Cardiac muscle cell (in vitro differentiated cells and primary cell): Measurements from ENCODE around the gene PEX11B. TPM values are rescaled to one million over a fixed set of nuclear protein-coding genes. Genes with fewer than 3 reads are reported as not detected.
"Not testable (repeated sequence)": the region's sequence is repeated elsewhere in the genome, so short reads cannot be mapped to it uniquely, and the experiment has no call there.

Source experiments
- DNase-seq, 2 donors: peaks; one replicate each; pipeline versions ENCODE4 v3.0.0 to v3.0.0-alpha.2; 2010 to 2017; ENCODE audit warnings: low read depth in 1 of 2, low spot score in 1 of 2
- H3K27ac ChIP-seq: fragments of 200-600 bp; sonication (generic); 2 replicates; pipeline ENCODE4 v1.5.1; 2016
- H3K27me3 ChIP-seq: fragments of 200-600 bp; sonication (generic); 2 replicates; pipeline ENCODE4 v1.6.0; 2016; ENCODE audit warnings: control low read depth
- H3K36me3 ChIP-seq: fragments of 200-600 bp; sonication (generic); 2 replicates; pipeline ENCODE4 v1.5.1; 2016; ENCODE audit warnings: control low read depth
- H3K4me1 ChIP-seq: fragments of 200-600 bp; sonication (generic); 2 replicates; pipeline ENCODE4 v1.8.1; 2017; ENCODE audit warnings: low read depth, mild to moderate bottlenecking, mixed run types
- H3K4me3 ChIP-seq: fragments of 200-600 bp; sonication (generic); 2 replicates; pipeline ENCODE4 v1.5.1; 2016; ENCODE audit warnings: mild to moderate bottlenecking
- H3K9me3 ChIP-seq: fragments of 200-600 bp; sonication (generic); 2 replicates; pipeline ENCODE4 v1.5.1; 2017; ENCODE audit warnings: low read depth, mild to moderate bottlenecking, control low read depth
- polyA plus RNA-seq: library from polyadenylated mRNA; unstranded; fragments of >200 nt; fragmentation: Nextera tagmentation; extraction: Ambion mirVana; gene quantifications from 2 replicates; pipeline ENCODE4 v1.2.1, GENCODE V29; 2016
- total RNA-seq: library from RNA; depleted of rRNA; stranded (reverse); fragments of >200 nt; gene quantifications from 2 replicates; pipeline ENCODE4 v1.2.3, GENCODE V29; 2016
- TF ChIP-seq, protein P1 (sequence below): IDR thresholded peaks from 2 replicates; pipeline ENCODE4 v1.5.1; 2012; ENCODE audit warnings: low read depth, mild to moderate bottlenecking, low read length

The PEX11B gene
- total and polyA plus RNA-seq, 2 experiments from 2014 or later: 28.2 to 42.3 TPM

DNA sequence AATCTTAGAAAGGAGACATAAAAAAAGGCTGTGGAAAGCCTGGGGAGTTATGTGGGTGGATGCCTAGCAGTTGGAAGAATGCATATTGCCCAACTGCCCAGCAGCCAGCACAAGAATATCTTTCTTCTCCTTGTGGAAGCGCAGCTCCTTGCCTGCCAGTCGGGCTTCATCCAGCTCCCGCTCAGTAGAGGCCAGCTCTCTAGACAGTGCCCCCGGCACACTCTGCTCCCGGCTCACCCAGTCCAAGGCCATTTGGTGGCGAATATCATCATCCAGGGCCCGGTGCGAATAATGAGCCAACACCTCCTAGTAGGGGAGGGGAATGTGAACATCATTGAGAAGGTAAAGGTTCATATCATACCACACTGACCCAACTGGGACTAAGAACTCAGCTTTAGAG is 17.7 kb upstream of the PEX11B start:
- Histone ChIP-seq H3K9me3 (no peaks in the 10 kb centered on the region), H3K4me3 (no peak overlapping the region), H3K27me3 (no peaks in the 10 kb centered on the region), H3K4me1 (peaks cover 4% of the 10 kb centered on the region), H3K36me3 (peaks cover 25% of the 10 kb centered on the region), H3K27ac (no peak overlapping the region)
- TF ChIP-seq, protein P1, sequence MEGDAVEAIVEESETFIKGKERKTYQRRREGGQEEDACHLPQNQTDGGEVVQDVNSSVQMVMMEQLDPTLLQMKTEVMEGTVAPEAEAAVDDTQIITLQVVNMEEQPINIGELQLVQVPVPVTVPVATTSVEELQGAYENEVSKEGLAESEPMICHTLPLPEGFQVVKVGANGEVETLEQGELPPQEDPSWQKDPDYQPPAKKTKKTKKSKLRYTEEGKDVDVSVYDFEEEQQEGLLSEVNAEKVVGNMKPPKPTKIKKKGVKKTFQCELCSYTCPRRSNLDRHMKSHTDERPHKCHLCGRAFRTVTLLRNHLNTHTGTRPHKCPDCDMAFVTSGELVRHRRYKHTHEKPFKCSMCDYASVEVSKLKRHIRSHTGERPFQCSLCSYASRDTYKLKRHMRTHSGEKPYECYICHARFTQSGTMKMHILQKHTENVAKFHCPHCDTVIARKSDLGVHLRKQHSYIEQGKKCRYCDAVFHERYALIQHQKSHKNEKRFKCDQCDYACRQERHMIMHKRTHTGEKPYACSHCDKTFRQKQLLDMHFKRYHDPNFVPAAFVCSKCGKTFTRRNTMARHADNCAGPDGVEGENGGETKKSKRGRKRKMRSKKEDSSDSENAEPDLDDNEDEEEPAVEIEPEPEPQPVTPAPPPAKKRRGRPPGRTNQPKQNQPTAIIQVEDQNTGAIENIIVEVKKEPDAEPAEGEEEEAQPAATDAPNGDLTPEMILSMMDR: no peak
- peak in 1 of 2 donors; percentile 29 for DNase-seq

DNA sequence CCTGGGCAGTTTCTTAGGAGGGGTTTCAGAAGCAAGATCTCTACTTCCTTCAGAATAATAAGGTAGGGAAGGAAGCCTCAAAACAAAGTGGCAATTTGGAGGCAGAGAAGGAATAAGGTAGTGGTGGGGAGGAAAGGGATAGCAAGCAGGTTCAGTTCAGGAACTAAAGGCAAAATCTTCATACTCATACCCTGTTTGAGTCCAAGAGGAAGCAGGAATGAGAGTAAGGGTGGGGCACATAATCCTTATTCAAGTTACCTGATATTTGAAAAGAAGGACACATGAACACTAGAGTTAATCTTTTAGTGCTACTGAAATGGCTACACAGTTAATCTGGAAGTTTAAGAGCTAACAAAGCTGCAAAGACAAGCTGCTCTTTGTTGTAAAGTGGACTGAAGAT is 17.2 kb upstream of the PEX11B start:
- Histone ChIP-seq H3K4me1 (peaks cover 4% of the 10 kb centered on the region), H3K36me3 (peaks cover 25% of the 10 kb centered on the region), H3K9me3 (no peaks in the 10 kb centered on the region), H3K27ac (no peak overlapping the region), H3K27me3 (no peaks in the 10 kb centered on the region), H3K4me3 (no peak overlapping the region)
- no peak for DNase-seq
- TF ChIP-seq, protein P1: no peak

DNA sequence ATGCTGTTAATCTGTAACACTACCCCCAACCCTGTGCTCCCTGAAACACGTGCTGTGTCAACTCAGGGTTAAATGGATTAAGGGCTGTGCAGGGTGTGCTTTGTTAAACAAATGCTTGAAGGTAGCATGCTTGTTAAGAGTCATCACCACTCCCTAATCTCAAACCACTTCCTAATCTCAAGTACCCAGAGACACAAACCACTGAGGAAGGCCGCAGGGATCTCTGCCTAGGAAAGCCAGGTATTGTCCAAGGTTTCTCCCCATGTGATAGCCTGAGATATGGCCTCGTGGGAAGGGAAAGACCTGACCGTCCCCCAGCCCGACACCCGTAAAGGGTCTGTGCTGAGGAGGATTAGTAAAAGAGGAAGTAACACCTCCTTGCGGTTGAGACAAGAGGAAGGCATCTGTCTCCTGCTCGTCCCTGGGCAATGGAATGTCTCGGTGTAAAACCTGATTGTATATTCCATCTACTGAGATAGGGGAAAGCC is 14.0 kb upstream of the PEX11B start:
- H3K4me1 ChIP-seq, H3K9me3 ChIP-seq, H3K27me3 ChIP-seq, DNase-seq, H3K4me3 ChIP-seq: not testable (repeated sequence)
- H3K36me3 ChIP-seq: peaks cover 24% of the 10 kb centered on the region
- peak overlapping the region; percentile 28 for H3K27ac ChIP-seq

DNA sequence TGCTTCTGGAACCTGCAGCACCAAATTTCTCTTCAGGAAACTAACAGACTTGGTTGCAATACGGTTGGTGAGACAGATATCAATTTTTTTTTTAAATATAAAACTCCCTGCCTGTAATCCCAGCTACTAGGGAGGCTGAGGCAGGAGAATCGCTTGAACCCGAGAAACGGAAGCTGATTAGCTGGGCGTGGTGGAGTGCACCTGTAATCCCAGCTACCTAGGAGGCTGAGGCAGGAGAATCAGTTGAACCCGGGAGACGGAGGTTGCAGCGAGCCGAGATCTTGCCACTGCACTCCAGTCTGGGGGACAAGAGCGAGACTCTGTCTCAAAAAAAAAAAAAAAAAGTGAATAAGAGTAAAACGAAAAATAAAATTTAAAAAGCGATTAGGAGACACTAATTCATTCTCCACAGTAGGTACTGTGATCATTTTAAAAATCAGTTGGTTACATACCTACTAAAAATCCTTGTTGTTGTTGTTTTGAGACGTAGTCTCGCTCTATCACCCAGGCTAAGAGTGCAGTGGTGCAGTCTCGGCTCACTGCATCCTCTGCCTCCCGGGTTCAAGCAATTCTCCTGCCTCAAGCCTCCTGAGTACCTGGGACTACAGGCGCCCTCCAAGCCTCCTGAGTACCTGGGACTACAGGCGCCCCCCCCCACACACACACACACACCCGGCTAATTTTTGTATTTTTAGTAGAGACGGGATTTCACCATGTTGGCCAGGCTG is 9.6 kb upstream of the PEX11B start:
- TF ChIP-seq, protein P1: no peak
- peaks cover 11% of the 10 kb centered on the region for H3K4me1 ChIP-seq
- H3K36me3 ChIP-seq: peaks cover 14% of the 10 kb centered on the region
- DNase-seq: no peak
- H3K27ac ChIP-seq: peak overlapping the region; percentile 86
- no peaks in the 10 kb centered on the region for H3K9me3 ChIP-seq
- H3K4me3 ChIP-seq: peak overlapping the region; percentile 94
- H3K27me3 ChIP-seq: no peaks in the 10 kb centered on the region

DNA sequence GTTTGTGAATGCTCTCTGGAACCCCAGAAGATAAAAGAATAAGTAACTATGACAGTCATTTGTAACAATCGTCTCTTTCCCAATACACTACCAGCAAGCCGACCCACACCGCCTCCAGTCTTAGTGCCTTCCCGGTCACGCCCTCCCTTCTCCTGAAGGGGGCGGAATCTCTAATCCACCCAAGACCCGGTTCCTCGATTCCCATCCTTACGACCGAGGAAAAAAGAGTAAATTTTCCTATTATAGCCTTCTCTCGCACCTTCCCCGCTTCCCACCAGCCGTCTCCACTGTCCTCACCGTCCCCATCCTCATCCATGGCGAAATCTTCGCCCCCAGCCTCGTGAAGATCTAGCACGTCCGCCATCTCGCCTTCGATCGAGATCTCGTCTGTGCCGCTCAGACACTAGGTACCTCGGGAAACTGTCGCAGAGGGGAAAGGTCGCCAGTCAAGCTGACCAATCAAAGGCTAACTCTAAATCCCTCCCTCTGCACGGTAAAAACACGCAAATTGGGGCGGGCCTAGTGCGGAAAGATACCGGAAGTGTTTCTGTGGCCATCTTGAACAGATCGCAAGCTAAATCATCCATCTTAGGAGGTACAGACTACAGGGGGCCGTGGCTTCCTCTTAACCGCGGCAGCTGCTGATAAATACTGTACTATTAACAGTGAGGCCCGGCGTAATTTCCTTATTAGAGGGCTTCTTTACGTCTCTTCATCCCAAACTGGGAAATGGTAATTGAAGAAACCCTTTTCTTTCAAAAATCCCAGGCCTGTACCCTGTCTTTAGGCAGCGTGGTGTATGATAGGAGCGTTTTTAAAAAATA is 8.8 kb upstream of the PEX11B start, which contains the start of gene RBM8A:
RBM8A (minus strand) TSS at position 422 of the 824 bp plus-strand sequence; CDS start at position 364, 58 bp downstream.
- Histone ChIP-seq H3K36me3 (peaks cover 14% of the 10 kb centered on the region), H3K27ac (peak within 1 kb of the TSS; percentile 86), H3K9me3 (no peaks in the 10 kb centered on the region), H3K4me3 (peak within 1 kb of the TSS; percentile 94), H3K4me1 (peaks cover 8% of the 10 kb centered on the region), H3K27me3 (no peaks in the 10 kb centered on the region)
- peak; percentile 96 to 98 for DNase-seq
- TF ChIP-seq, protein P1: peak; percentile 68
